PFSK-1 (cell line): ENCODE measurements around the gene GEMIN4.

Experiments used
- FOXP2 ChIP-seq: optimal IDR thresholded peaks from 2 replicates; pipeline ENCODE3; 2011; ENCODE audit warnings: borderline replicate concordance, control low read depth, inconsistent platforms; ENCODE audit not compliant: insufficient read depth; ENCODE audit errors: extremely low read length, extremely low read depth
- POLR2AphosphoS5 ChIP-seq: IDR thresholded peaks from 2 replicates; pipeline ENCODE4 v1.6.1; 2012; ENCODE audit warnings: low read depth, mild to moderate bottlenecking, control low read depth, low read length, moderate library complexity
- SIN3A ChIP-seq: IDR thresholded peaks from 2 replicates; pipeline ENCODE4 v1.6.1; 2012; ENCODE audit warnings: mild to moderate bottlenecking, low read length, moderate library complexity, borderline replicate concordance; ENCODE audit not compliant: insufficient read depth
- TAF1 ChIP-seq: IDR thresholded peaks from 2 replicates; pipeline ENCODE4 v1.6.1; 2012; ENCODE audit warnings: low read length, control low read depth, borderline replicate concordance; ENCODE audit not compliant: insufficient read depth
- TF ChIP-seq, protein P1 (sequence below), 2 experiments: IDR thresholded peaks; 2 replicates each; pipeline versions ENCODE4 v1.6.1 to v1.8.0; 2011 to 2012; ENCODE audit warnings: low read depth in 2 of 2, low read length in 2 of 2, control low read depth in 1 of 2, inconsistent platforms in 1 of 2, mild to moderate bottlenecking in 1 of 2, moderate library complexity in 1 of 2; ENCODE audit not compliant: insufficient read depth in 1 of 2

GRCh38 chr17:725084-725483 is 27.0 kb downstream of the GEMIN4 start:
- TF ChIP-seq SIN3A, result no peak
- TF ChIP-seq POLR2AphosphoS5, result no peak
- TF ChIP-seq FOXP2, result no peak
- TF ChIP-seq, protein P1, sequence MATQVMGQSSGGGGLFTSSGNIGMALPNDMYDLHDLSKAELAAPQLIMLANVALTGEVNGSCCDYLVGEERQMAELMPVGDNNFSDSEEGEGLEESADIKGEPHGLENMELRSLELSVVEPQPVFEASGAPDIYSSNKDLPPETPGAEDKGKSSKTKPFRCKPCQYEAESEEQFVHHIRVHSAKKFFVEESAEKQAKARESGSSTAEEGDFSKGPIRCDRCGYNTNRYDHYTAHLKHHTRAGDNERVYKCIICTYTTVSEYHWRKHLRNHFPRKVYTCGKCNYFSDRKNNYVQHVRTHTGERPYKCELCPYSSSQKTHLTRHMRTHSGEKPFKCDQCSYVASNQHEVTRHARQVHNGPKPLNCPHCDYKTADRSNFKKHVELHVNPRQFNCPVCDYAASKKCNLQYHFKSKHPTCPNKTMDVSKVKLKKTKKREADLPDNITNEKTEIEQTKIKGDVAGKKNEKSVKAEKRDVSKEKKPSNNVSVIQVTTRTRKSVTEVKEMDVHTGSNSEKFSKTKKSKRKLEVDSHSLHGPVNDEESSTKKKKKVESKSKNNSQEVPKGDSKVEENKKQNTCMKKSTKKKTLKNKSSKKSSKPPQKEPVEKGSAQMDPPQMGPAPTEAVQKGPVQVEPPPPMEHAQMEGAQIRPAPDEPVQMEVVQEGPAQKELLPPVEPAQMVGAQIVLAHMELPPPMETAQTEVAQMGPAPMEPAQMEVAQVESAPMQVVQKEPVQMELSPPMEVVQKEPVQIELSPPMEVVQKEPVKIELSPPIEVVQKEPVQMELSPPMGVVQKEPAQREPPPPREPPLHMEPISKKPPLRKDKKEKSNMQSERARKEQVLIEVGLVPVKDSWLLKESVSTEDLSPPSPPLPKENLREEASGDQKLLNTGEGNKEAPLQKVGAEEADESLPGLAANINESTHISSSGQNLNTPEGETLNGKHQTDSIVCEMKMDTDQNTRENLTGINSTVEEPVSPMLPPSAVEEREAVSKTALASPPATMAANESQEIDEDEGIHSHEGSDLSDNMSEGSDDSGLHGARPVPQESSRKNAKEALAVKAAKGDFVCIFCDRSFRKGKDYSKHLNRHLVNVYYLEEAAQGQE (IDR thresholded peaks at IDR 0.05; ENCODE audit: insufficient read depth in 1 of 2, low read depth in 2 of 2, low read length in 2 of 2), result no peak
- TF ChIP-seq TAF1, result no peak
